Measurements from ENCODE around the gene DIRAS1. TPM values are rescaled to one million over a fixed set of nuclear protein-coding genes. Genes with fewer than 3 reads are reported as not detected.

DIRAS1 gene
- total RNA-seq, 1 experiment from 2014 or later: 18.5 TPM

DNA sequence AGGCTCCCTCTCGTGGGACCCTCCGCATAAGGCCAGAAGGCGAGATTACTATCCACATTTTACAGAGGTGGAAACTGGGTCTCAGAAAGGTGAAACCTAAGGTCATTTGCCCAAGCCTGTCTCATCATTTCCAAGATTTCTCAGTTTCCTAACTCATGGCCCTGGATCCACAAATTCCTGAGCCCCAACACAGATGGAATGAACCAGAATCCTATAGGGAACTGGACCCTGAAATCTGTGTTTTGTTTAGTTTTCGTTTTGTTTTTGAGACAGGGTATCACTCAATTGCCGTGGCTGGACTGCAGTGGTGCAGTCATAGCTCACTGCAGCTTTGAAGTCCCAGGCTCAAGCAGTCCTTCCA, 18.1 kb downstream of the DIRAS1 start:
- in situ Hi-C loops (cut with HindIII; ENCODE audit: low pct_unique_long_range_greater_than_20kb, low sequenced_read_pairs): no loop called here
- no peaks in the 10 kb centered on the region for H3K9me3 ChIP-seq (ENCODE audit: control insufficient read depth, insufficient read depth, low read depth, low read length)
- H3K36me3 ChIP-seq (ENCODE audit: control insufficient read depth, insufficient read depth, low read length): no peaks in the 10 kb centered on the region
- ATAC-seq: no peak
- TF ChIP-seq, protein P1, sequence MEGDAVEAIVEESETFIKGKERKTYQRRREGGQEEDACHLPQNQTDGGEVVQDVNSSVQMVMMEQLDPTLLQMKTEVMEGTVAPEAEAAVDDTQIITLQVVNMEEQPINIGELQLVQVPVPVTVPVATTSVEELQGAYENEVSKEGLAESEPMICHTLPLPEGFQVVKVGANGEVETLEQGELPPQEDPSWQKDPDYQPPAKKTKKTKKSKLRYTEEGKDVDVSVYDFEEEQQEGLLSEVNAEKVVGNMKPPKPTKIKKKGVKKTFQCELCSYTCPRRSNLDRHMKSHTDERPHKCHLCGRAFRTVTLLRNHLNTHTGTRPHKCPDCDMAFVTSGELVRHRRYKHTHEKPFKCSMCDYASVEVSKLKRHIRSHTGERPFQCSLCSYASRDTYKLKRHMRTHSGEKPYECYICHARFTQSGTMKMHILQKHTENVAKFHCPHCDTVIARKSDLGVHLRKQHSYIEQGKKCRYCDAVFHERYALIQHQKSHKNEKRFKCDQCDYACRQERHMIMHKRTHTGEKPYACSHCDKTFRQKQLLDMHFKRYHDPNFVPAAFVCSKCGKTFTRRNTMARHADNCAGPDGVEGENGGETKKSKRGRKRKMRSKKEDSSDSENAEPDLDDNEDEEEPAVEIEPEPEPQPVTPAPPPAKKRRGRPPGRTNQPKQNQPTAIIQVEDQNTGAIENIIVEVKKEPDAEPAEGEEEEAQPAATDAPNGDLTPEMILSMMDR (IDR thresholded peaks at IDR 0.05): no peak
- TF ChIP-seq, protein P2, sequence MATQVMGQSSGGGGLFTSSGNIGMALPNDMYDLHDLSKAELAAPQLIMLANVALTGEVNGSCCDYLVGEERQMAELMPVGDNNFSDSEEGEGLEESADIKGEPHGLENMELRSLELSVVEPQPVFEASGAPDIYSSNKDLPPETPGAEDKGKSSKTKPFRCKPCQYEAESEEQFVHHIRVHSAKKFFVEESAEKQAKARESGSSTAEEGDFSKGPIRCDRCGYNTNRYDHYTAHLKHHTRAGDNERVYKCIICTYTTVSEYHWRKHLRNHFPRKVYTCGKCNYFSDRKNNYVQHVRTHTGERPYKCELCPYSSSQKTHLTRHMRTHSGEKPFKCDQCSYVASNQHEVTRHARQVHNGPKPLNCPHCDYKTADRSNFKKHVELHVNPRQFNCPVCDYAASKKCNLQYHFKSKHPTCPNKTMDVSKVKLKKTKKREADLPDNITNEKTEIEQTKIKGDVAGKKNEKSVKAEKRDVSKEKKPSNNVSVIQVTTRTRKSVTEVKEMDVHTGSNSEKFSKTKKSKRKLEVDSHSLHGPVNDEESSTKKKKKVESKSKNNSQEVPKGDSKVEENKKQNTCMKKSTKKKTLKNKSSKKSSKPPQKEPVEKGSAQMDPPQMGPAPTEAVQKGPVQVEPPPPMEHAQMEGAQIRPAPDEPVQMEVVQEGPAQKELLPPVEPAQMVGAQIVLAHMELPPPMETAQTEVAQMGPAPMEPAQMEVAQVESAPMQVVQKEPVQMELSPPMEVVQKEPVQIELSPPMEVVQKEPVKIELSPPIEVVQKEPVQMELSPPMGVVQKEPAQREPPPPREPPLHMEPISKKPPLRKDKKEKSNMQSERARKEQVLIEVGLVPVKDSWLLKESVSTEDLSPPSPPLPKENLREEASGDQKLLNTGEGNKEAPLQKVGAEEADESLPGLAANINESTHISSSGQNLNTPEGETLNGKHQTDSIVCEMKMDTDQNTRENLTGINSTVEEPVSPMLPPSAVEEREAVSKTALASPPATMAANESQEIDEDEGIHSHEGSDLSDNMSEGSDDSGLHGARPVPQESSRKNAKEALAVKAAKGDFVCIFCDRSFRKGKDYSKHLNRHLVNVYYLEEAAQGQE (IDR thresholded peaks at IDR 0.05; ENCODE audit: insufficient read depth in 1 of 2, low read depth in 2 of 2, low read length in 1 of 2): no peak
- TF ChIP-seq SIN3A (IDR thresholded peaks at IDR 0.05; ENCODE audit: borderline replicate concordance, insufficient read depth, low read depth, low read length) (no peak), POLR2AphosphoS5 (IDR thresholded peaks at IDR 0.05; ENCODE audit: low read depth, low read length) (no peak), TCF7L2 (IDR thresholded peaks at IDR 0.05; ENCODE audit: low read depth, low read length) (no peak)
- H3K4me1 ChIP-seq (ENCODE audit: control insufficient read depth, insufficient read depth, low read length): 0 out of 2 replicates have a peak, but pooled peaks cover 3% of the 10 kb centered on the region
- no peaks in the 10 kb centered on the region for H3K27me3 ChIP-seq (ENCODE audit: control insufficient read depth, insufficient read depth, low read length)
- intact Hi-C loops (cut with micrococcal nuclease; ENCODE audit: unreplicated experiment): no loop called here
- no peak for DNase-seq (ENCODE audit: low read depth, low spot score)
- no peak overlapping the region for H3K27ac ChIP-seq (ENCODE audit: low read length)
- CTCF ChIA-PET: no interaction called here
- peak overlapping the region; percentile 27 to 42 for H3K4me3 ChIP-seq (ENCODE audit: low read depth in 2 of 2, low read length in 2 of 2)
- BruUV-seq (replicated peaks): no TSS peak
- POLR2A ChIA-PET: no interaction called here

GRCh38 chr19:2702170-2703076, 18.7 kb downstream of the DIRAS1 start, which contains the start of gene GNG7:
Gene GNG7, minus strand, starts transcription at chr19:2702694. Its CDS starts 182,006 bp downstream, at chr19:2520688.
- in situ Hi-C loops (cut with HindIII; ENCODE audit: low pct_unique_long_range_greater_than_20kb, low sequenced_read_pairs): no loop called here
- ATAC-seq (peak; percentile 99), DNase-seq (ENCODE audit: low read depth, low spot score) (no peak)
- no peaks in the 10 kb centered on the region for H3K36me3 ChIP-seq (ENCODE audit: control insufficient read depth, insufficient read depth, low read length)
- intact Hi-C loops (cut with micrococcal nuclease; ENCODE audit: unreplicated experiment): no loop called here
- H3K27me3 ChIP-seq (ENCODE audit: control insufficient read depth, insufficient read depth, low read length): no peaks in the 10 kb centered on the region
- peak within 1 kb of the TSS; percentile 42 to 44 for H3K4me3 ChIP-seq (ENCODE audit: low read depth in 2 of 2, low read length in 2 of 2)
- BruUV-seq (replicated peaks): no TSS peak
- no peaks in the 10 kb centered on the region for H3K9me3 ChIP-seq (ENCODE audit: control insufficient read depth, insufficient read depth, low read depth, low read length)
- H3K4me1 ChIP-seq (ENCODE audit: control insufficient read depth, insufficient read depth, low read length): 0 out of 2 replicates have a peak, but pooled peaks cover 3% of the 10 kb centered on the region
- ChIA-PET CTCF (interaction anchor here (1.3 kb wide), 1 partner anchor 54 kb away, joined by 6 read pairs; no protein-coding TSS in a partner anchor), POLR2A (no interaction called here)
- no peak within 1 kb of the TSS for H3K27ac ChIP-seq (ENCODE audit: low read length)
- no peak for TF ChIP-seq POLR2AphosphoS5 (IDR thresholded peaks at IDR 0.05; ENCODE audit: low read depth, low read length)
- TF ChIP-seq TCF7L2 (IDR thresholded peaks at IDR 0.05; ENCODE audit: low read depth, low read length): no peak
- TF ChIP-seq, protein P2 (IDR thresholded peaks at IDR 0.05; ENCODE audit: insufficient read depth in 1 of 2, low read depth in 2 of 2, low read length in 1 of 2): no peak
- TF ChIP-seq, protein P1 (IDR thresholded peaks at IDR 0.05): no peak
- no peak for TF ChIP-seq SIN3A (IDR thresholded peaks at IDR 0.05; ENCODE audit: borderline replicate concordance, insufficient read depth, low read depth, low read length)

Data from Panc1 (cell line).